Measurements from ENCODE around the gene RHBDD2. TPM values are rescaled to one million over a fixed set of nuclear protein-coding genes. Genes with fewer than 3 reads are reported as not detected.

The RHBDD2 gene
- polyA plus RNA-seq, 3 donors: 63.3 to 92.7 (median 68.4) TPM

DNA sequence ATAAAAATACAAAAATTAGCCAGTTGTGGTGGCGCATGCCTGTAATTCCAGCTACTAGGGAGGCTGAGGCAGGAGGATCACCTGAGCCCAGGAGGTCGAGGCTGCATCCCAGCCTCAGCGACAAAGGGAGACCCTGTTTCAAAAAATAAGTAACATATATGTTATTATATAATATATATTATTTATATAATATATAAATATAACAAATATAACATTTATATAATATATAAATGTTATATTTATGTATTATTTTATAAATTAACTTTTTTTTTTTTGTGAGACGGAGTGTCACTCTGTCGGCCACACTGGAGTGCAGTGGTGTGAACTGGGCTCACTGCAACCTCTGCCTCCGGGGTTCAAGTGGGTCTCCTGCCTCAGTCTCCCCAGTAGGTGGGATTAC is 34.6 kb downstream of the RHBDD2 start:
- no peak for DNase-seq

DNA sequence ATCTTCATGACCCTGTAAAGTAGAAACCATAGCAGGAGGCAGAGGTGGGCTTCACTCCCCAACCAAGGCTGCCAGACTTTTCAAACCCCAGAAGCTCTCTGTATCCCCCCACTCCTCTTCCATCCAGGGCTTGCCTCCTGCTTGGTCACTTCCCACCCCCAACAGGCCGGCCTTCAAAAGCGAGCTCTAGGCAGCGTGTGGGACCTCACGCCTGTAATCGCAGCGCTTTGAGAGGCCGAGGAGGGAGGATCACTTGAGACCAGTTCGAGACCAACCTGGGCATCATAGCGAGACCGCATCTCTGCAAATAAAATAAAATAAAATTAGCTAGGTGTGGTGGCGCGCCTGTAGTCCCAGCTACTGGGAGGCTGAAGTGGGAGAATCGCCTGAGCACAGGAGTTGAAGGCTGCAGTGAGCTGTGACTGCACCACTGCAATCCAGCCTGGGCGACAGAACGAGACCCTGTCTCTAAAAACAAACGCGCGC is 35.4 kb downstream of the RHBDD2 start:
- DNase-seq: no peak

DNA sequence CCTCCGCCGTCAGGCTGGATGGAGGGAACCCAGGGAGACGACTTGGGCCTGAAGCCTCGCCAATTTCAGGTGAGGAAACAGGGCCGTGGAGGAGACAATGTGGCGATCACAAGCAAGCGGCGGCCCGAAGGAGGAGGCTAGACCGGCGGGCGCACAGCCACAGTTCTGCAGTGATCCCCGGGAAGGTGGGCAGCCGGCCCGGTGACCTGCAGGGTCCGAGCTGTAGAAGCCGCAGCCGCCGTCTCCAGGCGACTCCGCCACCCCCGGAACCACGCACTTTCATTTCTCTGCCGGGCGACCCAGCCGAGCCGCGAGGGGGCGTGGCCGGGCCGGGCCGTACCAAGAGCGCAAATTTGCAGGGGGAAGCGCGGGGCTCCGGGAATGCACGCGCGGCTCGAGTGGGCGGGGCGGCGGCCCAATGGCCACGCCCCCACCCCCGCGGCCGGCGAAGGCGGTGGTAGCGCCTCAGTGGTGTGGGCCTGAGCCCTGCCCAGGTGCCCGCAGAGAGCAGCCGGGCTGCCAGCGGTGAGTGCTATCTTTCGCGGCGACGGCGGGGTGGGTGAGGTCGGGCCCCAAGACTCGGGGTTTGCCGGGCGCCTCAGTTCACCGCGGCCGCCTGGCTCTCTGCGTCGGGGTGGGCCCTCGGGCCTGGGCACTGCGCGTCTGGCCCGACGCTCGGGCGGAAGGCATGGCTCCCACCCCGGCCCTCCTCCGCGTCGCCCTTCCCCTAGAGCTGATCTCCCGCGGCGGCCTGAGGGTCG is 36.0 kb downstream of the RHBDD2 start, which contains the start of gene POR:
Gene POR, plus strand, starts transcription at position 501 of the 761 bp plus-strand sequence. CDS start 38,847 bp downstream, outside the sequence.
- DNase-seq: peak; percentile 94

DNA sequence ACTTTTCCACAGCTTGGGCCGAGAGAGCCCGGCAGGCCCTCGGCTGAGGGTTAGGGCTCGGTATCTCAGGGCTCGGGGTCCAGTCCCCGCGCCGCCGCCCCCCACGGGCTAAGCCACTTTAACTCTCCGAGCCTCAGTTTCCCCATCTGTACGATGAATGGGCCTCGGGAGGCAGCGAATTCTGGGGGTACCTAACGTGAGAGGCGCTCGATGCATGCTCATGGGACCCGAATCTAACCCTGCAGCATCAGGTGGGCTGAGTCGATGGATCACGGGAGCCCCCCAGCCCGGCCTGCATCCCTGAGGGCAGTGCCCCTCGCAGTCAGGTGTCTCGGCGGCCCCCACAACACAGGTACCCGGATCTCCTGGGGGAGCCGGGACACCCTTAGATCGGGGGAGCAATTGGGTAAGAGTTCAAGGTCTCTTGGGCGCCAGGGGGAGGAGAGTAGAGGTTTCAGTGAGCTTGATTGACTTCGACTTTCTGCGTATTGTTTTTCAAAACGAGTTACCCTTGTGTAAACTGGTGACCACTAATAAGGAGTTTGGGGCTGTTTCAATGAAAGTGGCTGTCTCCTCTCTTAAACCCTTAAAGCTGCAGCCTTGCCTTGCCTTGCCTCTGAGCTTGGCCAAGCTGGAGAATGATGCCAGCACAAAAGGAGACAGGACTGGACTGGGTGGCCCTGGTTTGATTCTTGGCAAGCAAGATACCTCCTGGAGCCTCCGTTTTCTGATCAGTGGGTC is 36.8 kb downstream of the RHBDD2 start:
- no peak for DNase-seq

DNA sequence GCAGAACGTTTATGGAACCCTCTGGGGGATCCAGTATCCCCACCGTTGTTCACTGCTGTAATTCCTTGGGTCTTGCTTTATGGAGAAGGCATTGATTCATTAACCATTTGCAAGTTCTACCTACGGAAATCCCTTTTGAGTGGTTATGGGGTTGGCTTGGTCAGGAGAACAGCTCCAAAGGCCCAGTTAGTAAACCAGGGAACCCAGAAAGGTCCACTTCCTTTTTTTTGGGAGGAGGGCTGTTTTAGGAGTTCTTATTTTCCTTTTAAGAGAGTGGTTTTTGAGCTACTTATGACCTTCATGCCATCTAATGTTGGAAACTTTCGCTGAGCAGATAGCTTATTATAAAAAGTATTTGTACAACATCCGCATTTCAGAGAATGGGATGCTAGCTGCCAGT is 37.4 kb downstream of the RHBDD2 start:
- DNase-seq: no peak

DNA sequence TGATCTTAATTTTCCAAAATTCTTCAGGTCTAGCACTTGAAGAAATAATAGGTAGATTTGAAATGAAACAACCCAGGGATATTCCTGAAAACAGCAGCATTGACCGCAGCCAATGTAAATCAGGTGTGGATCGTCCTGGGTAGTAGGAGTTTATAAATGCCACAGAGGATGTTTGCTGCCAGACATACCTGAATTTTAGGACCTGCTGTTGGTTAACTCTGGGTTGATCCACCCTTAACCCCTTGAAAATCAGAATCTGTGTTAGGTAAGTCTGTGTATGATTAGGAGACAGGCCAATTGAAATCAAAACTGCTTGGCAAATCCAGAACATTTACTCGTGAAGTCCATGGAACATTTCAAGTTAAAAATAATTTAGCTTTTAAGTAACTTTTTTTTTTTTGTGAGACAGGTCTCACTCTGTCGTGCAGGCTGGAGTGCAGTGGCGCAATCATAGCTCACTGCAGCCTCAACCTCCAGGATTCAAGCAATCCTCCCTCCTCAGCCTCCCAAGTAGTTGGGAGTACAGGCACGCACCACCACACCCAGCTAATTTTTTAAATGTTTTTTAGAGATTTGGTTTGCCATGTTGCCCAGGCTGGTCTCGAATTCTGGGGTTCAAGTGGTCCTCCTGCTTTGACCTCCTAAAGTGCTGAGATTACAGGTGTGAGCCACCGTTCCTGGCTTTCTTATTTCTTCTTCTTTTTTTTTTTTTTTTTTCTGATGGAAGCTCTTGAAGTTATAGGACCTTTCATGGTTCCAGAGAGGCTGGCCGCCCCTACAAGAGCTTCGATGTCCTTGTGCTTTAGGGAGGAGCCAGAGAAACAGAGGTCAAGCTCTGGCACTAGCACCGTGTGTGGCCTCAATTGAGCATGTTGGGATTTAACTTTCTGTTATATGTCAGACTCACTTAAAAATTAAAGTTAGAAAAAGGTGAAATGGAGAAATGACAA is 38.1 kb downstream of the RHBDD2 start:
- DNase-seq: no peak

DNA sequence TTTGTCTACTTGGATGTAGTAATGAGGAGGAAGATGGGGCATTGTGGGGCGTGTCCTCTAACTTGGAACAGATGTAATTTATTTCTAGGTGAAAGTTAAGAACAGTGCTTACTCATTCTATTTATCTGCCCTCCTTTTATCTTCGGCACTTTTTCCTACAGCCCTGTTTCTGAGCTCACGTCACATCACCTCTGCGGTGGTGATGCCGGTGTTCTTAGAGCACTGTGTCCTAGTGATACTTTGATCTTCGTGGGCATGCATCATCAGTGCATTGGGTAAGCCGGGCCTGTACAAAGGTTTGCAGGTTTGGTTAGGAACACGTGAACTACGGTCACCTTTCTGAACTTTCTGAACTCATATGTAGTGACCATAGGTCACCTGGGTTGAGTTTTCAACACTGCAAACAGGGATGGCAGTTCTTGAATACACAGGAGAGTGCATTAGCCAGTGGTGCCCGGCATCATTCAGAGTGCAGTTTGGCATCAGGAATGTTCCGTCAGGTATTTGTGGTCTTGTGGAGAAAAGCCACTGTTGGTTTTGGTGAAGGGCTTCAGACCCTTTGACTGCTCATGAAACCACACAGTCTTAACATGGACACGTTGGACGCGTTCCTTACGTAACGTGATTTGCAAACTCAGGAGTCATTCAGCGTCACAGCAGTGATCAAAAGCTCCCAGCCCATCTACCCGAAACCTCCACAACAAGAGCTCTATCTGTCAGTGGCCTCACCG is 41.8 kb downstream of the RHBDD2 start:
- no peak for DNase-seq

DNA sequence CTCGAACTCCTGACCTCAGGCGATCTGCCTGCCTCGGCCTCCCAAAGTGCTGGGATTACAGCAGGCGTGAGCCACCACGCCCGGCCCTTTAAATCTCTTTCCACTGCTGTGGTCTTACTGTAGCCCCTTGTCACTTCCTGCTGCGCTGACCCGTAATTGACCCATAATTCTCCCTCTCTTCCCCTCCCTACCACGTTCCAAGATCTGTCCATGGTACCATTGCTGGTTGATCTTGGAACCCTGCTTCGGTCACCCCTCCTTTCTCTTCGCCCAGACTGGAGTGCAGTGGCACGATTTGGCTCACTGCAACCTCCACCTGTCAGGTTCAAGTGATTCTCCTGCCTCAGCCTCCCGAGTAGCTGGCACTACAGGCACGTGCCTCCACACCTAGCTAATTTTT is 42.6 kb downstream of the RHBDD2 start:
- no peak for DNase-seq

DNA sequence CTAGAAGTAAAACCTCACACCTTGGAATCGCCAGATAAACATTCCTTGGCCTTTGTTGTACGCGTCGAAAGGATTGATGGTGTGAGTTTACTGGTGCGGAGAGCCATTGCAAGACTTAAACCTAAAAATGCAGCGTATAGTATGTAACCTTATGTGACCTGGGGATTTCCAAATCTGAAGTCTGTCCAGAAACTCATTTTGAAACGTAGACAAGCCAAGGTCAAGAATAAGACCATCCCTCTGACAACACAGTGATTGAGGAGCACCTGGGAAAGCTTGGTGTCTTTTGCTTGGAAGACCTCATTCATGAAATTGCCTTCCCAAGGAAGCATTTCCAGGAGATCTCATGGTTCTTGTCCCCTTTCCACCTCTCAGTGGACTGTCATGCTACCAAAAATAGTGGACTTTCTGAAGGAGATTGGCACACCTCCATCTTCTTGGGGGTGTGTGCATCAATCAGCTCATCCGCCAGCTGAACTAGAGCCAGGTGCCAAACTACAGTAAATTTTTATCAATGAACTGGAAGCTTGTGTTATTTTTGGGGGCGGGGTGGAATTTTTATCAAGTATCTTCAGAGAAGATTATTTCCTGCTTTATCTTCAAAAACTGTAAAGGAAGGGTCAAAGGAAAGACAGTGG is 44.3 kb downstream of the RHBDD2 start:
- no peak for DNase-seq

DNA sequence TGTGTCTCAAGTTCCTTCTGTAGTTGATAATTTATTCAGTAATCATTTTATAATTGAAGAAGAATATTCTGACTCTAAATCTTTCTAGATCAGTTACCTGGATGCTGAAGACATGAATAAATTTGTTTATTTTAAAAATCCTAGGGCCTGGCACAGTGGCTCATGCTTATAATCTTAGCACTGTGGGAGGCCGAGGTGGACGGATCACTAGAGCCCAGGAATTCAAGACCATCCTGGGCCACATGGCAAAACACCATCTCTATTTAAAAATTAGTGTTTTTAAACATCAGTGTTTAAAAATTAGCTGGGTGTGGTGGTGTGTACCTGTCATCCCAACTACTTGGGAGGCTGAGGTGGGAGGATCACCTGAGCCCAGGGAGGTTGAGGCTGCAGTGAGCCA is 45.4 kb downstream of the RHBDD2 start:
- DNase-seq: no peak

DNA sequence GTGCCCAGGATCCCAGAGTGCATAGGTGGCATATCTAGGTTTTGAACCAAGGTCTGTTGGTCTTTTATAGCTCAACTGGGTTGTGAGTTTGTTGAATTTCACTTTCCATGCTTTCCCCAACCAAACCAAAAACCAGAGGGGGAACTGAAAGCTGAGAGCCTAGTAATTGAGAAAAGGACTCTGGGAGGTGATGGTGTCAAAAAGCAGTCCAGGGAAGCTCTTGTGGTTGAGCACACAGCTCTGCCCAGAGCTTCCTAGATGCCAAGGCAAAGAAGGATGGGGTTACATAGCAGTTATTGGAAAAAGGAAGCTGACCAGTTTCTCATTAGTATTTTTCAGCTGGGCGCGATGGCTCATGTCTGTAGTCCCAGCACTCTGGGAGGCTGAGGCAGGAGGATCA is 46.1 kb downstream of the RHBDD2 start:
- DNase-seq: no peak

DNA sequence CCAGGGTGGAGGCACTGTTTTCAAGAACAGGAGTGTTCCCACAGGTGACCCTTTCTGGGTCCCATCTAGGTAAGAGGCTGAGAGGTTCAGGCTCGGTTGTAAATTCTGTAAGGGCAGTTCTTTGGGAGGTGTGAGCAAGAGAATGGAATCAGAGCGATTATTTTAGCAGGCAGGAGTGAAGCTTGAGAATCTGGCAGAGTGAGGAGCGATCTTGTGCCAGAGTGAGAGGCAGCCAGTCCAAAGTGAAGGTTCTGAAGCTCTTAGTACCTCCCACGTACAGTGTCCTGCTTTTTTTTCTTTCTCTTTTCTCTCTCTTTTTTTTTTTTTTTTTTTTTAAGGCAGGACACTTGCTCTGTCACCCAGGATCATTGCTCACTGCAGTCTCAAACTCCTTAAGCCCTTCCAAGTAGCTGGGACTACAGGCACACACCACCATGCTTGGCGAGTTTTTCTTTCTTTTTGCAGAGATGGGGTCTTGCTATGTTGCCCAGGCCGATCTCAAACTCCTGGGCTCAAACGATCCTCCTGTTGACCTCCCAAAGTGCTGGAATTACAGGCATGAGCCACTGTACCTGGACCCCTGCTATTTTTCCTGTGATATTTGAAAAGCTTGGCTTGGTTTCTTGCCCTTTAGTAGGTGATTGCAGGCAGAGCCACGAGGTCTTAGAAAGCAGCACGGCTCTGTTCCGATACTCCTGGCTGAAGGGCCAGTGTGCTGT is 47.0 kb downstream of the RHBDD2 start:
- no peak for DNase-seq

DNA sequence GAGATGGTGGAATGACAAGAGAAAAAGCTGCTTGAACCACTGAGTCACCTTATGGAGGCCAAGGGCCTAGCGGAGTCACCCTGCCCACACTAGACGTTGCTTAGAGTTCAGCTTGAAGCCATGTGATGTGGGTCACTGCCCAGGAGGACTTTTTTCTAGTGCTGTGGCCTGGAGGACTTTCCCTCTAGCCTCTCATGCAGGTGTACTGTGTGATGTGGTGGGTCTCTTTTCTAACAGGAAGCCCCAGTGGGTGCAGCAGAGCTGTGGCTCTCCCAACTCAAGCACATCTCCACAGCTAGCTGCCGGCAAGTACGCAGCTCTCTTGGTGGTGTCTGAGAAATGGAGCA is 49.7 kb downstream of the RHBDD2 start:
- DNase-seq: no peak

DNA sequence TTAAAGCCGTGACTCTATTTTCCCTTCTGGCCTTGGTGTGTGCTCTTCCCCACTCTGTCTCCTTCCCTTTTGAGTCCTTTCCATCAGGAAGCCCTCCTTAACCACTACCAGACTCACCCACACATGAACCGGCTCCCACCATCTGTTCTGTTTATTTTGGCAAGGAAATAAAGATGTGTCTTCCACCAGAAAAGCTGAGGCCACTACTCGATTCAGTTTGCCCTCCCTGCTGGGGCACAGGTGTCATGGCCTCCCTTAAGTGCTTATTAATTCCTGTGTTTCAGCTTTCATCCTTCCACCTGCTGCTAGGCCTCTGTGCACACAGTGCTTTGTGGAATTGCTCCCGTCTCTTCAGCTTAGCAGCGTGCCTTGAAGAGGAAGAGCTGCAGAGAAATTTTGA is 52.8 kb downstream of the RHBDD2 start:
- no peak for DNase-seq

DNA sequence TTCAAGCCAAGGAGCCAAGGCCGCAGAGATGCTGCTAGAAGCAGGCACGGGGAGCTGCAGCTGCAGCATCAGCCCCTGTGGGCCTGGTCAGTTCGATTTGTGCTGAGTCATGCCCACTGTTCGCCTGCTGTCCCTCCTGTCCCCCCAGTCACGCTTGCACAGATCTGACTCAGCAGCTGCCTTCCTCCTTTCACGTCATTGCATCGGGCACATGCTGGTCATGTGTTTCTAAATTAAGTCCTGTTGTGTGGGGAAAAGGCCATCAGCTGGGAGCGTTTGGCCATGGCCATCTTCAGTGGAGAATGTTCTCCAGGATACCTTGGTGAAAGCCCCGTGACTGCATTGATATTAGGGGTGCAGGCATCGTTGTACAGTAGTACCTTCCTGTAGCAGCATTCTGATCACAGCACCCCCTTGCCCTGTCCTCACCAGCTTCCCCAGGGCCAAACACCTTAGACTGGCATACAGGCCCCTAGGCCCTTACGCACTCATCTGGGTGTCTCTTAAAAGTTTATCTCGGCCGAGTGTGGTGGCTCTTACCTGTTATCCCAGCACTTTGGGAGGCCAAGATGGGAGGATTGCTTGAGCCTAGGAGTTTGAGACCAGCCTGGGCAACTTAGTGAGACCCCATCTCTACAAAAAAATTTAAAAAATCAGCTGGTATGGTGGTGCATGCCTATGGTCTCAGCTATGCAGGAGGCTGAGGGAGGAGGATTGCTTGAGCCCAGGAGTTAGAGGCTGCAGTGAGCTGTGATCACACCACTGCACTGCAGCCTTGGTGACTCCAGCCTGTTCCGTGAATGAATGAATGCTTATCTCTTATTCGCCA is 59.3 kb downstream of the RHBDD2 start:
- no peak for DNase-seq
